MM.1S (cell line): Measurements from ENCODE around the gene TGFBR2.

Source experiments
- CTCF ChIP-seq: fragments of 300-600 bp; sonication (generic); IDR thresholded peaks from 2 replicates; pipeline ENCODE4 v1.5.1; 2016; ENCODE audit warnings: antibody characterized with exemption, low read length, mixed read lengths
- EZH2 ChIP-seq: fragments of 300-600 bp; sonication (generic); optimal IDR thresholded peaks from 2 replicates; pipeline ENCODE3; 2017; ENCODE audit warnings: low read depth, mild to moderate bottlenecking, antibody characterized with exemption, low read length, mixed read lengths

DNA sequence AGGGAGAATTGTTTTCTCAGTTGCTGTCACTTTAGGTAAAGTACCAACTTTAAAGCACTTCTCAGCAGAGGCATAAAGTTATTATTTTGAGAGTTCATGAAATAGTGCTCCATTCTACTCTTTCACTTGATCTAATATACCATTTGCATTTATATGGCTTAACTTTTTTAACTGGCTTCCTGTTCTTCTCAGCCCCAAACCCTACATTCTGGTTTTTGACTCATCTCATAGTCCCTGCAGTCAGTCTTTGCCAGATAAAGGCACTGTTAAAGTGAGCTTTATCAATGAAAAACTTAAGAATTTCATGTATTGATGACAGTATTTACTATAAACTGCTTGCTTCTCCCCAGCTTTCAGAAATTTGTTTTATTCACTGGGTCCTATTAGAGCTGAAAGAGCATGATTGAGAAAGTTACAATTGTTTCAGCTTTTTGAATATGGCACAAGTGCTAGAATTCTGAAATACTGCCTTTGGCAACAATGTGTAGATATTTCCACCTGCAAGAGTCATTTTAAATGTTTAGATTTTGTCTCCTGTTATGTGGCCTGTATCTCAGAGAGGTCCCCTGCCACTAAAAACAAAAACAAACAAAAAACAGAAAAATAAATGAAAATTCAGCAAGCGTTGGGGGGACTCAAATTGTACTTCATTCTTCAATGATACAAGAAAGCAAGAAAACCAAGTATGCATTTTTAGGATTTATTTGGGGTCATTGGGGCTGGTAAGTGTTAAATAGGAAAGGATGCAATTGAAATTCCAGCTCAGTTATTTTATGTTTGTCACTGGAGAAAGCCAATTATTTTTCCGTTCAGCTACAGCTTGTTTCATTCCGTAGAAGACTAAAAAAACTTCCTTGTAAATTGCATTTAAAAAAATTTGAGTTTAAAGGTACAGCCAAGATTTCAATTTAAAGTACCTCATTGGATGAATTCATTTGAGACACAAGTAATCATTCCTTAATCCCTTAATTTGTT, 28.6 kb downstream of the TGFBR2 start:
- no peak for TF ChIP-seq EZH2
- TF ChIP-seq CTCF: no peak
